NB4 (cell line): Measurements from ENCODE around the gene PTPN23.

ENCODE experiments used
- CTCF ChIP-seq: IDR thresholded peaks from one replicate; pipeline ENCODE4 v1.5.1; 2012; ENCODE audit warnings: low read depth, low read length
- POLR2A ChIP-seq: IDR thresholded peaks from 2 replicates; pipeline ENCODE4 v1.6.1; 2011; ENCODE audit warnings: mild to moderate bottlenecking; ENCODE audit not compliant: insufficient read length; ENCODE audit errors: extremely low read depth

GRCh38 chr3:47411696-47412452 lies 31.1 kb downstream of the PTPN23 start:
- TF ChIP-seq CTCF (no peak), POLR2A (no peak)
